GM19043 (cell line): Measurements from ENCODE around the gene RIT1.

Experiments
- ATAC-seq: cut with Tn5 transposase; IDR thresholded peaks from one replicate; pipeline ENCODE4 v1.9.1; 2021; ENCODE audit warnings: low read depth; ENCODE audit not compliant: unreplicated experiment

The RIT1 gene

DNA sequence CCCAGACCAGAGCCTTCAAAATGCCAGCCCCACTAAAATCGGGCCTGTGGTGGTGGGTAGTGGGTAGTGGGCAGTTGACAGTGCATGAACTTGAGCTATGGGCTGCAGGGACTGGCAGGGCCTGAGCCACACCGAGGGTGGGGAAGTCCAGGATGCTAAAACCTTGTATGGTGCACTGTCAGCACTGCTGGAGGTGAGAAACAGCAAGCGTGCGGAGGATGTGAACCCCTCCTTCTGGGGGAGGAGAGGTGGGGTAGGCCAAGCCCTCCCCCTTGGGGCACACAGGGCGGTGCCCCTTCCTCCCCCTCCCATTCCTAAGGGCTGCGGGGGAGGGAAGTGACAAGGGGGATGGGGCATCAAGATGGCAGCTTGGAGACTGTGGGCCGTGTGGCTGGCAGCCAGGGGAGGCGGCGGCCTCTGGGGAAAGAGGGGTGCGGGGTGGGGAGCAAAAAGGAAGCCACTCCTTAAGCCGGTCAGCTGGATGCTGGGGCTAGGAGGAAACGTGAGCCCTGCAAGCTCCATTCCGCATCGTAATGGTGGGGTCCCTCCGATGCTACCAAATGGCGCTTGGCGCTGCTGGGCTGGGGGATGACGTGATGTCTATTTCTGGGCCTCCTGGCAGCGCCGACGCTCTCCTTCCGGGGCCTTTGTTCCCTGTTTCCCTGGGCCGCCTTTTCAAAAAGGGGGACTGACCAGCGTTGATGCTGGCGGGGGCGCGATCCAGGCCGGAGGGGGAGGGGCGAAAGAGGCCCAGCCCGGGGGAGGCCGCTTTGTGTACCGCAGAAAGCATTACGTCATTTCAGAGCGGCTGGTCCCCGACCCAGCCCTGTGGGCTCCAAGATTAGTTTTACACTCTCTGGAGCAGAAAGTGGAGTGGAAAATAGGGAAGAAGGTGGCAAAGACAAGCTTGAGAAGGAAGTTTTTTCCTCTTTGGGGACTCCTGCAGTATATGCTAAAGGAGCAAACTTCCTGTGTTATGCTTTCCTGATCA is 51.0 kb downstream of the RIT1 start:
- no peak for ATAC-seq

DNA sequence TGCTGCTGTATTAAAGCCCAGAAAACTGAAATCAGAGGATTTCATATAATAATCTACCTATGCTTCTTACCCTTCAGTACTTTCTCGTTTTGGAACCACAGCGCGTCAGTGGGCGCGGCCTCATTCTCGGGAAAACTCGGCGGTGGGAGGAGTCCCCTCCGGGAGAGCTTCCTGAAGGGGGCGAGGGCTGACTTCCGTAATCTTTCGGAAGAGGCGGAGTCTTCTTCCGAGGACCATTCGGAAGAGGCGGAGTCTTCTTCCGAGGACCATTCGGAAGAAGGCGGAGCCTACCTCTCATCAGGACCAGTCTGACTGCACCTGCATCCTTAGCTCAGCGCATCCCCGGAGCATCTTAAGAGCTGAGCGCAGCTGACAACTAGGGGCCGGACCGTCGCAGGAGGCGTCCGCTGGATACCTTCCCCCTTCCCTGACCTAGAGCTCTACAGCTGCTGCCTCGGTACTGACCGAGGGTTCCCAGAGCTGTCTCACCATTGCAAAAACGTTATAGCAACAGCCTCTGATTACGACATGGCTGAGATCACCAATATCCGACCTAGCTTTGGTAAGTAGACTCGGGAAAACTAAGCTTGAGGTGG is 51.8 kb downstream of the RIT1 start, which contains the start of gene SYT11:
SYT11 (plus strand) TSS at position 334 of the 596 bp plus-strand sequence; CDS start at position 529, 195 bp downstream.
- ATAC-seq, result peak; percentile 62

DNA sequence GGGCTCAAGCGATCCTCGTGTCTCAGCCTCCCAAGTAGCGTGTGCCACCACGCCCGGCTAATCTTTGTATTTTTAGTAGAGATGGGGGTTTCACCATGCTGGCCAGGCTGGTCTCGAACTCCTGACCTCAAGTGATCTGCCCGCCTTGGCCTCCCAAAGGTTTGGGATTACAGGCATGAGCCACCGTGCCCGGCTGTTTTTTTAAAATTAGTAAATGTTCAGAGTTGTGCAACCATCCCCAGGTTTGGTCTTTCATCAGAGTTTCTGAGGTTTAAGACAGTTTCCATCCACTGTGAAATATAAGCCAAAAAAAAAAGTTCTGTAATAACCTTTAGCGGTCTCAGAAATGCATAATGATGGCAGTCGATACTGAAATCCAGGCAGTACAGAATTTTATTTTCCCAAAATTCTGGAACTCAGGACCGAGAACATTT is 52.3 kb downstream of the RIT1 start:
- ATAC-seq, result no peak

DNA sequence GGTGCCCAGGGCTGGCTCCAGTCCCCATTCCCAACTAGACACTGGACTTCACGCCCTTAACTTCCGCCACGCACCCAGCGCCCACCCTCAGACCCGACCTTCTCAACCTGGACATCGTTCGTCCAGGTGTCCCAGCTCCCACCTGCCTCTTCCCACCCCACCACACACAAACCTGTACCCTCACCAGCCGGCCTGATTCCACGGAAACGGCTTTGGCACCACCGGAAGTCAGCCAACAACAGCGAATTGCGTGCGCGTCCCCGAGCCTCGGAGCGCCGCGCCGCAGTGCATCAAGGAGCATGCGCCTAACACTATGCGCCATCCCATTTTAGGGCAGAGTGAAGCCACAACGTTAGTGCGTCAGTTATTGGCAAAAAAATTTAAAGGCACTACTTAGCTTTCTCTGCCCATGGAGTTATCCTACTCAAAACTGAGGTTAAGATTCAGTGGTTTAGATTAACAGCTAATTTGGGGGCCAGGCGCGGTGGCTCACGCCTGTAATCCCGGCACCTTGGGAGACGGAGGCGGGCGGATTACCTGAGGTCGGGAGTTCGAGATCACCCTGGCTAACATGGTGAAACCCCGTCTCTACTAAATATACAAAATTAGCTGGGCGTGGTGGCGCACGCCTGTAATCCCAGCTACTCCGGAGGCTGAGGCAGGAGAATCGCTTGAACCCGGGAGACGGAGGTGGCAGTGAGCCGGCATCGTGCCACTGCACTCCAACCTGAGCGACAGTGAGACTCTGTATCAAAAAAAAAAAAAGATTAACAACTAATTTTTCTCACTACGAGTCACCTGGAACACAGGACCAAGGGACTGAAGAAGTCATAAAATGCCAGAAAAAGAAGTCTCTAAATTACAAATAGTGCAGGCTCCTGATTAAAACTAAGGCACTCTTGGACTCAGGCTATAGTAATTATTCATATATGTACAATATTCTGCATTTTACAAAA is 53.9 kb downstream of the RIT1 start, which contains the start of gene GON4L:
GON4L (minus strand) TSS at position 240 of the 956 bp plus-strand sequence. CDS start 3,434 bp downstream, outside the sequence.
- ATAC-seq, result peak; percentile 37

DNA sequence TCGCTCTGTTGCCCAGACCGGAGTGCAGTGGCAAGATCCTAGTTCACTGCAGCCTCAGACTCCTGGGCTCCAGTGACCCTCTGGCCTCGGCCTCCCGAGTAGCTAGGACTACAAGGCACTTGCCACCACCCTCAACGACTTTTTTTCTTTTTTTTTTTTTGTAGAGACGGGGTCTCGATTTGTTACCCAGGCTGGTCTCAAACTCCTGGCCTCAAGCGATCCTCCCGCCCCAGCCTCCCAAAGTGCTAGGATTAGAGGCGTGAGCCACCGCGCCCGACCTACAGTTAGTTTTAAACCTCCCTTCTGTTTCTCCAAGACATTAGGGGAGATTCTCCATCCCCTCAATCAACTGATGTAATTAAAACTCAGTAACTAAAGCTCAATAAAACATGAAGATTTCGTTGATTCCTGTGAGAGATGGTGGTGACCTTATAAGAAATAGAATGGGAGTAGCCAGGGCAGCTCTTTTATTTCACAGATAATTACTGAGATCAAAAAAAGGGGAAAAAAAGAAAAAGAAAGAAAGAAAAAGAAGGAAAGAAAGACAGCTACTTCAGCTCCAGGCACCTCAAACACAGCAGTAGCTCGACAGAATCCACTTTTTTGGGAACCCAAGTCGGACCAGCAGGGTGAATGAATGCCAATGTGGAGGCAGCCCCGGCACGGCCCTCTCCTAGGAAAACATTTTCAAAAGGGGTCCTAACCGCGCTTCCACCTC is 54.7 kb downstream of the RIT1 start:
- ATAC-seq, result no peak

DNA sequence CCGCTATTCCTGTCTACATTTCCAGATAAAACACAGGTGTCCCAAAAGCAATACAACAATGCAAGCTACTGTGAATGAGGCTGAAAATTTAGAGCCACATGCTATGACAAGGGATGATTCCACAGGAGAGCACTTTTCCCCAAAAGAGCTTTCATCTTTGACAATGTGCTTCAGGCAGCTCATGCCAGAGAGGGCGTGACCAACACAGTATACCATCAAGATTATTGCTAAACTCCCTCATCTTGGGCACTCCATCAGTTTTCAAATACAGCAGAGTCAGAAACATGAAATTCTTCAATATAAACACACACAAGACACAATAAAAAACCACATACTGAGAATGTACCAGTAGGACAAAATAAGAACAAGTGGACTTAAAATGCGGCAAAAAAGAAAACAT is 60.8 kb downstream of the RIT1 start:
- no peak for ATAC-seq

DNA sequence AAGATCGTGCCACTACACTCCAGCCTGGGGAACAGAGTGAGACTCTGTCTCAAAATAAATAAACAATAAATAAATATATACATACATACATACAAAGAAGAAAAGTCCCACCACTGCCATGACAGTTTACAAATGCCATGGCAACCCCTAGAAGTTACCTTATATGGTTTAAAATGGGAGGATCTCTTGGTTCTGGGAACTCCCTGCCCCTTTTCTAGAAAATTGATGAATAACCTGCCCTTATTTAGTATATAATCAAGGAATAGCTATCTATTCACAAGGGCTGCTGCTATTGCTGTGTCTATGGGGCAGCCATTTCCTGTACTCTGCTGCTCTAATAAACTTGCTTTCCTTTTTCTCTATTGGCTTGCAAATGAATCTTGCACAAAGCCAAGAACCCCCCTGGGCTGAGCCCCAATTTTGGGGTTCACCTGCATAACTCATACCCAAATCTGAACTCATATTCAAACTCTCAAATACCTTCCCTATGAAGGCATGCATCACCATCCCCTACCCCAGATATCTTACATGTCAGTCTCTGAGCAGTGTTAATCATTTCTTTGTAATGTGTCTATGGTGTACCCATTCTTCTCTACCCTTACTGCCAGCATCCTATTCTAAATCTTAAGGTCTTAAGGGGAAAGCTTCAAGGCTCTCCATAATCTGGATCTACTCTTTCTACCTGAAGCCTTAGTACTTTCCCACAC is 63.2 kb downstream of the RIT1 start:
- ATAC-seq, result no peak
